ENCODE data around the gene TMEM263. TPM values are rescaled to one million over a fixed set of nuclear protein-coding genes. Genes with fewer than 3 reads are reported as not detected.

TMEM263 gene
- total and polyA plus RNA-seq, 2 of the 8 experiments (the other 6 are each of a cell fraction or from before 2014, with no cell fraction given), result 2.9 to 12.3 TPM

GRCh38 chr12:106926657-106927056 lies 29.1 kb upstream of the TMEM263 start (continued):
- no peak for TF ChIP-seq CHD7 (IDR thresholded peaks at IDR 0.05; ENCODE audit: insufficient replicate concordance, low read length)
- no peak for TF ChIP-seq NANOG (IDR thresholded peaks at IDR 0.05; ENCODE audit: insufficient read depth, low read depth, low read length, poor library complexity, severe bottlenecking)
- no peak for TF ChIP-seq GABPA (IDR thresholded peaks at IDR 0.05; ENCODE audit: borderline replicate concordance, insufficient read depth, low read length)
- TF ChIP-seq EP300 (IDR thresholded peaks at IDR 0.05; ENCODE audit: borderline replicate concordance in 1 of 2, low read depth in 2 of 2, low read length in 2 of 2), result no peak
- TF ChIP-seq ASH2L (IDR thresholded peaks at IDR 0.05; ENCODE audit: low read length), result no peak
- TF ChIP-seq CBX5 (IDR thresholded peaks at IDR 0.05; ENCODE audit: low read depth, low read length), result no peak
- TF ChIP-seq JUND (IDR thresholded peaks at IDR 0.05; ENCODE audit: low read length), result no peak
- TF ChIP-seq CREB1 (IDR thresholded peaks at IDR 0.05), result no peak
- TF ChIP-seq HDAC6 (IDR thresholded peaks at IDR 0.05; ENCODE audit: low read depth, low read length), result no peak

Measured in H1 (cell line).